IPS-18c (cell line): ENCODE results near the gene ST8SIA3.
"Not testable (repeated sequence)": the region's sequence is repeated elsewhere in the genome, so short reads cannot be mapped to it uniquely, and the experiment has no call there.

ENCODE experiments used
- H3K4me3 ChIP-seq: 2 replicates; pipeline ENCODE4 v1.7.0; 2013; ENCODE audit warnings: low read depth, mild to moderate bottlenecking, low read length, moderate library complexity; ENCODE audit not compliant: insufficient read depth
- H3K9me3 ChIP-seq: one replicate; pipeline ENCODE4 v1.6.1; 2013; ENCODE audit warnings: mild to moderate bottlenecking, low read length, moderate library complexity; ENCODE audit not compliant: control insufficient read depth, insufficient read depth

ST8SIA3 gene

DNA sequence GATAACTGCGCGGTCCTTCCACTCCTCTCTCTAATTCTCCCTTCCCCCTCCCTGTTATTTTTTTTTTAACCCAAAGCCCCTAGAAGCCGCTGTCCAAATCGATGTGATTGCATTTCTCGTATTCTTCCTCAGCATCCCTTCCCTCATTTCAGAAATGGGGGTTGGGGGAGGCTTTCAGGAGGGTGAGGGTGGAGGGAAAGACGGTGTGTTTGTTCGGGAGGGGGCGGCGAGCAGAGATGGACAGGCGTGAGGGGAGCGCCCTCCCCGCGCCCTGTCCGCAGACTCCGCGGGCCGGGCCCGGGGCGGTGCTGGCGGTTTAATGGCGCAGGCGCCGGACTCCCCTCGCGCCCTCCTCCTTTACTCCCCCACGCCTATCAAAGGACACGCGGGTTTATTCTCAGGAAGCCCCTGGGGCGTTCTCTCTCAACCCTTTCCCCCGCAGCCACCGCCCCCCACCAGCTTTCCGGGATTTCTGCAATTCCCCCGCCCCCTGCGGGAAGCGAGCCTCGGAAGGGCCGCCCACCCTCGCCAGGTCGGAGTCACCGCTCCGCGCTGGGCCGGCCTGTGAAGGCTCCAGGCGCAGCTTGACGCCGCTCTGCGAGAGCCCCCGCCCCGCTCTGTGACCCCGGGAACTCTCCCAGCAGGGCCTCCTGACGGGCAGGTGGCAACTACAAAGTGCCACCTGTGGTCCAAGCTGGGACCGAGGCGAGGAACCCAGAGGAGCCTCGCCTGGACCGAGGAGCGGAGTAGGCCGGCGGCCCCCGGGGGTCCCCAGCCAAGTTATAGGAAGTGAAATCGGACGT, 981 bp downstream of the ST8SIA3 start:
- no peaks in the 10 kb centered on the region for H3K9me3 ChIP-seq
- peak overlapping the region; percentile 80 for H3K4me3 ChIP-seq

GRCh38 chr18:57353940-57354461, 1.6 kb downstream of the ST8SIA3 start:
- H3K4me3 ChIP-seq = peak overlapping the region; percentile 80
- H3K9me3 ChIP-seq = no peaks in the 10 kb centered on the region

DNA sequence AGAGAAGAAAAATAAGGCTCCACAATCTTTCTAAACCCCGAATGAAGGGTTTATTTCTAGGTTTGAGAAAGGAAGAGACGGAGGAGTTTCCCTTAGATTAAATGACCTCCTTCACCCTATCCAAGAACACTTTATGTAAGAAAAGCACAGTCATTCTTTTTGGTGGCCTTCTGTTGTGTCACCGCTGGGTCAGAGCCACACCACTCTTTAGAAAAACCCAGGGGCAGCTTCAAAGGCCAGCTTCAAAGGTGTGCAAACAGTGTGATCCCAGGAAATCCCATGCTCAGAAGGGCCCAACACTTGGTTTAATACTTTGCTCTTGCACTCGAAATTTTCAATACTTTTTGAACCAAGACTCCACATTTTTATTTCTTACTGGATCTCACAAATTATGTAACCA, 7.1 kb downstream of the ST8SIA3 start:
- no peaks in the 10 kb centered on the region for H3K9me3 ChIP-seq
- H3K4me3 ChIP-seq = no peak overlapping the region

DNA sequence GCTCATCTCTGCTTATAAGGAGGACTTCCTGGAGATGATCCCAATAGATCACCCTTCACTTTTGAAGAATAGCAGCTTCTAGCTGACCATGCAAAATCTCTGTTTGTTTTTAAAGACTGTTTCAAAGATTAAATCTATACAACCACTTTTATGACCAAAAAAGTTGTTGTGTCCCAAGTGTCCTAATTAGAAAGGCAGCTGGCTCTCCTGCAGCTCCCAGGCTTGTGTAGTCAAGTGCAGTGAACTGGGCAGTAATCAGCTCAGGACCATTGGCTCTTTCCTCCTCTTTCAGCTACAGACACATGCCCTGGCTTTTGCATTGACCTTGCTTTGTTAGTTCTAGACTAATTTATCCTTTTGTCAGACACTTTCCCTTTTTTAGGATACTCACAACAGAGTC, 10.4 kb downstream of the ST8SIA3 start:
- H3K9me3 ChIP-seq = no peaks in the 10 kb centered on the region
- no peak overlapping the region for H3K4me3 ChIP-seq

GRCh38 chr18:57364460-57364859, 12.1 kb downstream of the ST8SIA3 start:
- Histone ChIP-seq H3K4me3 (no peak overlapping the region), H3K9me3 (no peaks in the 10 kb centered on the region)

- Histone ChIP-seq H3K4me3 (no peak overlapping the region), H3K9me3 (no peaks in the 10 kb centered on the region)
Observed at GRCh38 chr18:57366528-57367081, 14.2 kb downstream of the ST8SIA3 start.

DNA sequence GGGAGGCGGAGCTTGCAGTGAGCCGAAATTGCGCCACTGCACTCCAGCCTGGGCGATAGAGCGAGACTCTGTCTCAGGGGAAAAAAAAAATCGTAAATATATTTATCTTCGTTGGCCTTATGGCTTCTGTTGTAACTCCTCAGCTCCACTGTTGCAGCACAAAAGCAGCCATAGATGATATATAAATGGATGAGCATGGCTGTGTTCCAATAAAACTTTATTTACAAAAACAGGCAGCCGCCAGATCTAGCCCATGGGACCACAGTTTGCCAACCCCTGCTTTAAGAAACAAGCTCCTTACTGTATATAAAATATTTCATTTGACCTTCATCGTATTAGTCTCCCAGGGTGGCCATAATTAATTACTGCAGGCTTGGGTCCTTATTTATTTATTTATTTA, 20.1 kb downstream of the ST8SIA3 start:
- Histone ChIP-seq H3K4me3 (no peak overlapping the region), H3K9me3 (no peaks in the 10 kb centered on the region)

GRCh38 chr18:57373017-57373416, 20.7 kb downstream of the ST8SIA3 start:
- Histone ChIP-seq H3K9me3 (no peaks in the 10 kb centered on the region), H3K4me3 (no peak overlapping the region)

DNA sequence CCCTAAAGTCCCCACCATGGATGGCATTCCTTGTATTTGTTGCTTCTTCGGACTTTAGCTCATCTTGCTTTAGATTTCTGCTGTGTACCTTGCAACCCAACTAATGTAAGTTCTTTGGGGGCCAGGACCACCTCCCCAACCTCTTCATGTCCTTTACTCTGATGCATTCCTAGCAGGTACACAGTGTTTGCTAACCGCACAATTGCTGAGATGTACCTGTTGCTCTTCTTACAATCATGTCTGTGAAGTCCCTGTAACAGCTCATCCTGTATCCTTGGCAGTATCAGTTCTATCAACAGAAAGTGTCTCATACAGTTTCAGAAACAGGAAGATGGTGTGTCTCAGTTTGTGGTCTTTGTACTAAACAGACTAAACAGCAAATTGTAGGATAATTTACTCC, 24.1 kb downstream of the ST8SIA3 start:
- no peak overlapping the region for H3K4me3 ChIP-seq
- no peaks in the 10 kb centered on the region for H3K9me3 ChIP-seq

DNA sequence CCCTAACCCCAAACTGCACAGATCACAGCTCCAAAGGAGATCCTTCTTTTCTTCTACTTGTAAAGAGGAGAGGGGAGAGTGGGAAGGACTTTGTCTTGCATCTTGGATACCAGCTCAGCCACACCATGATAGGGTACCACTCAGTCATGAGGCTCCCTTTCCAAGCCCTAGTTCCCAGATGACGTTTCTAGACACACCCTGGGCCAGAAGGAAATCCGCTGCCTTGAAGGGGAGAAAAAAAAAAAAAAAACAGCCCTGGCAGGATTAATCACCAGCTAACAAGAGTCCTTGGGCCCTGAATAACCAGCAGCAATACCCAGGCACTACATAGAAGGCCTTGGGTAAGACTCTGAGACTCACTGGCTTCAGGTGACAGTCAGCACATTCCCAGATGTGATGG, 36.9 kb downstream of the ST8SIA3 start:
- H3K9me3 ChIP-seq = no peaks in the 10 kb centered on the region
- H3K4me3 ChIP-seq = no peak overlapping the region

DNA sequence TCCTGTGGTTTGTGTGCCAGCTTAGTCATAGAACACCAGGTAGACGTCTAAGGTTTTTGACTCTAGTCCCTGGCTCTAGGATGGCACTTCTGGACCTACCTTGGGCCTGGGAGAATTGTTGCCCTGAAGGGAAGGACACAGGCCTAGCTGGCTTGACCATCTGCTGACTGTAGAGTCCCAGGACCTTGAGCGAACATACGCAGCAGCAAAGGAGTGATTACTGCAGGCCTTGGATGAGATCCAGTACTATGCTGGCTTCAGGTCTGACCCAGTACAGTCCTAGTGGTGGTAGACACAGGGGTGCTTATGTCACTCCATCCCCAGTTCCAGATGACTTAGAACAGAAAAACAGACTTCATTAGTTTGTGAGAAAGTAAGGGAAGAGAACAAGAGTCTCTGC, 37.7 kb downstream of the ST8SIA3 start:
- Histone ChIP-seq H3K9me3 (no peaks in the 10 kb centered on the region), H3K4me3 (no peak overlapping the region)

GRCh38 chr18:57394749-57395148, 42.4 kb downstream of the ST8SIA3 start:
- H3K4me3 ChIP-seq, H3K9me3 ChIP-seq: not testable (repeated sequence)

DNA sequence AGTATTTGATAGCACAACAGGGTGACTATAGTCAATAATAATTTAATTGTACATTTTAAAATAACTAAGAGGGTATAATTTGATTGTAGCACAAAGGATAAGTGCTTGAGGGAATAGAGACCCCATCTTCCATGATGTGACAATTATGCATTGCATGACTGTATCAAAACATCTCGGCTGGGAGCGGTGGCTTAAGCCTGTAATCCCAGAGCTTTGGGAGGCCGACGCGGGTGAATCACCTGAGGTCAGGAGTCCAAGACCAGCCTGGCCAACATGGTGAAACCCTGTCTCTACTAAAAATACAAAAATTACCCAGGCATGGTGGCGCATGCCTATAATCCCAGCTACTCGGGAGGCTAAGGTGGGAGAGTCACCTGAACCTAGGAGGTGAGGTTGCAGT, 44.5 kb downstream of the ST8SIA3 start:
- H3K9me3 ChIP-seq, H3K4me3 ChIP-seq: not testable (repeated sequence)

GRCh38 chr18:57397440-57398132, 45.2 kb downstream of the ST8SIA3 start:
- H3K4me3 ChIP-seq = no peak overlapping the region
- H3K9me3 ChIP-seq = no peaks in the 10 kb centered on the region

DNA sequence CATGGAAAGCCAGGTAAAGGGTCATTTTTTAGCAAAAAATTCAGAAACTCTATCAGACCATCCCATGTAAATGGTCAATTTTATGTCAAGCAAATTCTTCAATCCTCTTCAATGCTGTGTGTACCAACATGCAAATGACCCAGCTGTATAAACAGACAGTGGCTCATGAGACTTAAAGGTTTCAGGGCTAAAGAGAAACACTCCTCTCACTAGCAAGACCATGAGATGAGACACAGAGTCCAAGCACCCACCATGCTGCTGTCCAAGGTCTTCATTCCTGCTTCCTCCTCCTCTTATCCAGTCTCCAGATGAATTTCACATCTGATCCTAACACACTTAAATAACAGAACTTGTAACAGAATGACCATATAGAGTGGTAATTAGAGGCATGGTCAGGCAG, 52.0 kb downstream of the ST8SIA3 start:
- Histone ChIP-seq H3K4me3 (no peak overlapping the region), H3K9me3 (no peaks in the 10 kb centered on the region)

GRCh38 chr18:57409650-57410049, 57.3 kb downstream of the ST8SIA3 start:
- Histone ChIP-seq H3K4me3 (no peak overlapping the region), H3K9me3 (no peaks in the 10 kb centered on the region)

GRCh38 chr18:57410749-57411148, 58.4 kb downstream of the ST8SIA3 start:
- Histone ChIP-seq H3K9me3 (no peaks in the 10 kb centered on the region), H3K4me3 (no peak overlapping the region)

DNA sequence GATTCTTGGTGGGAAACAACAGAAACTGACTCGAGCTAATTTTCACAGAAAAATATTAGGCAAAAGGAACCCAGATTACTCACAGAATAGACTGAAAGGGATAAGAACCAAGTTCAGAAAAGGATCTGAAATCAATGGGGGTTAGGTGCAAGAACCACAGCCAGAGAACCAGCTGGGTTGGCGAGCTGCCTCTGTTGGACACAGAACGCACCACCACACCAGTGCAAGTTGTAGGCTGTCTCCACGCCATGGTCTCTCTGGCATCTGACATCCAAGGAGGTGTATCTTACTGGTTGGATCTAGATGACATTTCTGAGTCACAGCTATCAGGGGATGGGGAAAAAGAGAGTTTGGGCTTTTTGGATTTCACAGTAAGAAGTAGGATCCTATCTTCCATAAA, 64.2 kb downstream of the ST8SIA3 start:
- no peaks in the 10 kb centered on the region for H3K9me3 ChIP-seq
- no peak overlapping the region for H3K4me3 ChIP-seq
